Fibroblast of peridontal ligament (primary cell): ENCODE results near the gene TMED5.

Experiments used
- DNase-seq: peaks from one replicate; pipeline ENCODE4 v3.0.0-alpha.2; 2010; ENCODE audit errors: extremely low read depth

Gene TMED5

GRCh38 chr1:93124556-93125355 lies 55.5 kb downstream of the TMED5 start:
- DNase-seq, result no peak

GRCh38 chr1:93123201-93123783 lies 56.9 kb downstream of the TMED5 start:
- no peak for DNase-seq

- DNase-seq, result no peak
These were observed 59.6 kb downstream of the TMED5 start for GRCh38 chr1:93120614-93121013.

- peak; percentile 8 for DNase-seq
These were observed 65.8 kb downstream of the TMED5 start for GRCh38 chr1:93114391-93114790.

GRCh38 chr1:93113127-93113526 lies 67.1 kb downstream of the TMED5 start:
- DNase-seq, result no peak

- DNase-seq, result peak; percentile 32
These were observed 68.7 kb downstream of the TMED5 start for GRCh38 chr1:93111561-93111960.

- peak; percentile 8 for DNase-seq
These were observed 69.1 kb downstream of the TMED5 start for GRCh38 chr1:93111065-93111464.

GRCh38 chr1:93109578-93109977 lies 70.6 kb downstream of the TMED5 start:
- no peak for DNase-seq

GRCh38 chr1:93108335-93108734 lies 71.9 kb downstream of the TMED5 start:
- no peak for DNase-seq

GRCh38 chr1:93107395-93107794 lies 72.8 kb downstream of the TMED5 start:
- DNase-seq, result no peak

- DNase-seq, result no peak
These were observed 74.0 kb downstream of the TMED5 start for GRCh38 chr1:93106226-93106625.

GRCh38 chr1:93102142-93102541 lies 78.1 kb downstream of the TMED5 start:
- no peak for DNase-seq
